Spleen (tissue), 11 donors: Measurements from ENCODE around the gene CRYBG3. TPM values are rescaled to one million over a fixed set of nuclear protein-coding genes. Genes with fewer than 3 reads are reported as not detected.

Source experiments
- DNase-seq: peaks from one replicate; pipeline ENCODE4 v3.0.0-alpha.2; 2020
- H3K27ac ChIP-seq, 8 donors: fragments of 200-600 bp; sonication (generic) in 7 of 8; 1 replicate in 4 of 8; 2 replicates in 4 of 8; pipeline versions ENCODE4 v1.5.0 to v1.8.0; 2016 to 2021; ENCODE audit warnings: inconsistent platforms in 4 of 8, mild to moderate bottlenecking in 4 of 8, moderate library complexity in 1 of 8
- H3K27me3 ChIP-seq, 7 donors: fragments of 200-600 bp; sonication (generic) in 6 of 7; replicated peaks in 1 of 7; 1 replicate in 4 of 7; 2 replicates in 3 of 7; pipeline versions ENCODE4 v1.5.0 to v1.8.0; 2016 to 2021; ENCODE audit warnings: inconsistent platforms in 3 of 7, mild to moderate bottlenecking in 1 of 7
- H3K36me3 ChIP-seq, 6 donors: fragments of 200-600 bp; sonication (generic) in 5 of 6; 1 replicate in 4 of 6; 2 replicates in 2 of 6; pipeline versions ENCODE4 v1.5.0 to v1.8.0; 2016 to 2021; ENCODE audit warnings: inconsistent platforms in 2 of 6
- H3K4me1 ChIP-seq, 6 donors: fragments of 200-600 bp; sonication (generic) in 5 of 6; 1 replicate in 3 of 6; 2 replicates in 3 of 6; pipeline versions ENCODE4 v1.5.0 to v1.8.0; 2016 to 2021; ENCODE audit warnings: inconsistent platforms in 3 of 6
- H3K4me3 ChIP-seq, 8 donors: fragments of 200-600 bp; sonication (generic) in 7 of 8; 1 replicate in 4 of 8; 2 replicates in 4 of 8; pipeline versions ENCODE4 v1.5.0 to v1.8.0; 2016 to 2021; ENCODE audit warnings: inconsistent platforms in 4 of 8, mild to moderate bottlenecking in 4 of 8, moderate library complexity in 2 of 8
- H3K9me3 ChIP-seq, 8 donors: fragments of 200-600 bp; sonication (generic) in 7 of 8; 1 replicate in 4 of 8; 2 replicates in 4 of 8; pipeline versions ENCODE4 v1.5.0 to v1.8.0; 2016 to 2021; ENCODE audit warnings: inconsistent platforms in 4 of 8
- CTCF ChIP-seq, 11 experiments: fragments of 200-600 bp in 7 of 11; fragments of 450-650 bp in 4 of 11; sonication (generic) in 4 of 11; IDR thresholded peaks in 8 of 11; conservative IDR thresholded peaks in 3 of 11; 1 replicate in 7 of 11; 2 replicates in 4 of 11; pipeline versions ENCODE4 v1.4.0 to v1.8.0; 2016 to 2021; ENCODE audit warnings: antibody characterized with exemption in 11 of 11, inconsistent platforms in 4 of 11, mild to moderate bottlenecking in 1 of 11
- POLR2A ChIP-seq, 3 donors: fragments of 450-650 bp; IDR thresholded peaks; one replicate each; pipeline ENCODE4 v1.5.1; 2017; ENCODE audit warnings: antibody characterized with exemption in 3 of 3, mild to moderate bottlenecking in 1 of 3
- POLR2AphosphoS5 ChIP-seq, 3 donors: sonication (generic); formaldehyde crosslinking; IDR thresholded peaks; one replicate each; pipeline ENCODE4 v1.5.1; 2017; ENCODE audit warnings: antibody characterized with exemption in 3 of 3
- WGBS, 5 donors: extraction: QIAGEN DNeasy Blood & Tissue Kit in 3 of 5; methylation state at CpG; one replicate each; pipeline versions ENCODE4 v1.1.5 to v1.1.7; 2013 to 2018; 5-methylcytosine and 5-hydroxymethylcytosine counted together
- intact Hi-C: fragments of 100-400 bp; cut with DNase I; formaldehyde crosslinking; loops from one replicate; pipeline ENCODE4 v1.15.0; 2023; ENCODE audit warnings: low total_unique reads
- polyA plus RNA-seq, 3 donors: library from polyadenylated mRNA; stranded (reverse); fragments of 200-250 nt; gene quantifications; one replicate each; pipeline ENCODE4 v1.2.1, GENCODE V29; 2013
- total RNA-seq, 7 donors: library from RNA; depleted of rRNA in 3 of 7; stranded (reverse); fragments of >200 nt in 3 of 7; fragmentation: NEBNext Ultra II Directional in 4 of 7; extraction: Animal tissue kit (Norgen Biotek cat#: 25700) in 4 of 7; gene quantifications; one replicate each; pipeline versions ENCODE4 v1.1.0 to v1.2.1, GENCODE V29; 2016 to 2021
- donor health status: healthy with polysubstance abuse.
- donor health status: DM: no; HTN: no; CAD: no; lungs with moderate emphysema.
- donor health status: DM: no; HTN: no; CAD: no.
- donor health status: Bipolar disorder and iron deficiency.
- donor health status: healthy.
- donor health status: DM: no; HTN: no; CAD: no.
- donor health status: DM: yes; HTN: yes; CAD: no.

The CRYBG3 gene
- total and polyA plus RNA-seq, 10 donors, result 1.5 to 22.6 (median 17.6) TPM

DNA sequence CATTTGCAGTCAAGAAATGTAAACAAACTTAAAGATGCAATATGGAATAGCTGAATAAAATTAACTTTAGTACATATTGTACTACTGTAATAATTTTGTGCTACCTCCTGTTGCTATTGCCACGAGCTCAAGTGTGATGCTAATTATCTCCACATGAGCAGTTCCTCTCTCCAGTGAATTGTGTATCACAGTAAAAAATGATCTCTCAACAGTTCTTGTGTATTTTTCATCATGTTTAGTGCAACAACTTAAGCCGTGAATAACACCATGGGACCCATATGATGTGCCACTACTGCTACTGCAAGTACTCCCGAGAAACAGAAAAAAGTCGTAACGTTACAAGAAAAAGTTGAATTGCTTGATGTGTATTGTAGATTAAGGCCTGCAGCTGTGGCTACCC, 138.1 kb downstream of the CRYBG3 start:
- Histone ChIP-seq H3K4me3 (no peak overlapping the region), H3K27me3 (no peaks in the 10 kb centered on the region), H3K36me3 (peaks cover 0 to 88% (median 32%) of the 10 kb centered on the region in 6 donors), H3K4me1 (peaks cover 0 to 5% (median 0%) of the 10 kb centered on the region in 6 donors), H3K9me3 (no peaks in the 10 kb centered on the region), H3K27ac (no peak overlapping the region)
- TF ChIP-seq POLR2AphosphoS5 (IDR thresholded peaks at IDR 0.05) (no peak), POLR2A (IDR thresholded peaks at IDR 0.05) (no peak), CTCF (IDR thresholded peaks at IDR 0.05 in 8 of 11, conservative IDR thresholded peaks at IDR 0.05 in 3 of 11) (no peak)
- no peak for DNase-seq
- WGBS, 5 donors, result 93 to 96% (median 95%) methylated on average over 5 of the region's 5 CpGs
- intact Hi-C loops, result no loop called here

GRCh38 chr3:97960551-97960950, 138.7 kb downstream of the CRYBG3 start:
- 88 to 92% (median 91%) methylated on average over 5 of the region's 5 CpGs for whole genome bisulfite sequencing, 5 donors
- TF ChIP-seq POLR2A (IDR thresholded peaks at IDR 0.05), result no peak
- no peak for TF ChIP-seq CTCF (IDR thresholded peaks at IDR 0.05 in 8 of 11, conservative IDR thresholded peaks at IDR 0.05 in 3 of 11)
- no peak for TF ChIP-seq POLR2AphosphoS5 (IDR thresholded peaks at IDR 0.05)
- intact Hi-C loops, result no loop called here

GRCh38 chr3:97960993-97961766, 139.4 kb downstream of the CRYBG3 start:
- H3K4me3 ChIP-seq, result no peak overlapping the region
- no peaks in the 10 kb centered on the region for H3K27me3 ChIP-seq
- intact Hi-C loops, result no loop called here
- peaks cover 0 to 13% (median 0%) of the 10 kb centered on the region in 6 donors for H3K4me1 ChIP-seq
- TF ChIP-seq POLR2AphosphoS5 (IDR thresholded peaks at IDR 0.05) (no peak), CTCF (IDR thresholded peaks at IDR 0.05 in 8 of 11, conservative IDR thresholded peaks at IDR 0.05 in 3 of 11) (no peak), POLR2A (IDR thresholded peaks at IDR 0.05) (no peak)
- WGBS, 5 donors, result 93 to 97% (median 95%) methylated on average over 8 of the region's 8 CpGs
- peaks cover 0 to 96% (median 32%) of the 10 kb centered on the region in 6 donors for H3K36me3 ChIP-seq
- no peaks in the 10 kb centered on the region for H3K9me3 ChIP-seq
- H3K27ac ChIP-seq, result no peak overlapping the region
- DNase-seq, result no peak

More at GRCh38 chr3:97960551-97960950, 138.7 kb downstream of the CRYBG3 start:
- no peak overlapping the region for H3K27ac ChIP-seq
- DNase-seq, result no peak
- peaks cover 0 to 94% (median 32%) of the 10 kb centered on the region in 6 donors for H3K36me3 ChIP-seq
- H3K27me3 ChIP-seq, result no peaks in the 10 kb centered on the region
- H3K4me3 ChIP-seq, result no peak overlapping the region
- H3K4me1 ChIP-seq, result peaks cover 0 to 7% (median 0%) of the 10 kb centered on the region in 6 donors
- H3K9me3 ChIP-seq, result no peaks in the 10 kb centered on the region

- no peaks in the 10 kb centered on the region for H3K27me3 ChIP-seq
- TF ChIP-seq CTCF (IDR thresholded peaks at IDR 0.05 in 8 of 11, conservative IDR thresholded peaks at IDR 0.05 in 3 of 11) (no peak), POLR2AphosphoS5 (IDR thresholded peaks at IDR 0.05) (no peak)
- H3K9me3 ChIP-seq, result no peaks in the 10 kb centered on the region
- peaks cover 0 to 41% (median 8%) of the 10 kb centered on the region in 6 donors for H3K36me3 ChIP-seq
- no peak for DNase-seq
- H3K27ac ChIP-seq, result no peak overlapping the region
- peaks cover 8 to 51% (median 25%) of the 10 kb centered on the region in 6 donors for H3K4me1 ChIP-seq
- WGBS, 5 donors, result 90 to 95% (median 93%) methylated on average over 8 of the region's 8 CpGs
- no peak overlapping the region for H3K4me3 ChIP-seq
- intact Hi-C loops, result no loop called here
These were observed 146.2 kb downstream of the CRYBG3 start for GRCh38 chr3:97967966-97968365.
